D721Med (cell line): ENCODE measurements around the gene ECPAS.

Source experiments
- DNase-seq: peaks from one replicate; pipeline ENCODE4 v3.0.0; 2011; ENCODE audit warnings: low spot score; ENCODE audit not compliant: insufficient read length
- FAIRE-seq: peaks from 2 replicates; lab custom pipeline; 2011; peaks lifted over from hg19 to GRCh38; lab: Jason Lieb, UNC
- CTCF ChIP-seq: IDR thresholded peaks from 2 replicates; pipeline ENCODE4 v1.5.1; 2012; ENCODE audit warnings: mild to moderate bottlenecking, control low read depth; ENCODE audit not compliant: insufficient read depth; ENCODE audit errors: missing control alignments

ECPAS gene

GRCh38 chr9:111483858-111484571 lies at the start of gene ECPAS:
ECPAS (minus strand) TSS chr9:111484383; CDS start chr9:111472918, 11,465 bp downstream.
- FAIRE-seq = no peak
- peak; percentile 40 for DNase-seq
- no peak for TF ChIP-seq CTCF

- FAIRE-seq = no peak
- DNase-seq = no peak
- TF ChIP-seq CTCF = no peak
Observed at GRCh38 chr9:111533099-111533790, 49.1 kb upstream of the ECPAS start.

GRCh38 chr9:111531716-111532115 lies 47.5 kb upstream of the ECPAS start:
- DNase-seq (no peak), FAIRE-seq (no peak)
- TF ChIP-seq CTCF = no peak

DNA sequence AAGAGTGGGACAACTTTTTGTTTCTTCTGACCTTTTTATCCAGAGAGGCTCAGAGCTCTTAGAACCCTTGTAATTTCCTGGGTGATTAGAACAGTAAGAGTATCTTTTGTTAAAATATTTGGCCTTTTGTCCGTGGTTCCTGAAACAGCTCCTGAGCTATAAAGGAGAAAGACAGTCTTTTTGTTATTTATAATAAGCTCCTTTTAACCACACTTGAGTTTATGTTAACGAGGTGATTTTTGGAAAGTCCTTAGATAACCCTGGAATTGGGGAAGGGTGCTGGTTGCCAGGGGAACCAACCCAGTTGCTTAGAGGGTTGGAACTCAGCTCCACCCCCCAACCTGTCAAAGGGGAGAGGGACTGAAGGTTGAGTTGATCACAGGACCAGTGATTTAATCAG lies 45.6 kb upstream of the ECPAS start:
- DNase-seq (no peak), FAIRE-seq (no peak)
- TF ChIP-seq CTCF = no peak

DNA sequence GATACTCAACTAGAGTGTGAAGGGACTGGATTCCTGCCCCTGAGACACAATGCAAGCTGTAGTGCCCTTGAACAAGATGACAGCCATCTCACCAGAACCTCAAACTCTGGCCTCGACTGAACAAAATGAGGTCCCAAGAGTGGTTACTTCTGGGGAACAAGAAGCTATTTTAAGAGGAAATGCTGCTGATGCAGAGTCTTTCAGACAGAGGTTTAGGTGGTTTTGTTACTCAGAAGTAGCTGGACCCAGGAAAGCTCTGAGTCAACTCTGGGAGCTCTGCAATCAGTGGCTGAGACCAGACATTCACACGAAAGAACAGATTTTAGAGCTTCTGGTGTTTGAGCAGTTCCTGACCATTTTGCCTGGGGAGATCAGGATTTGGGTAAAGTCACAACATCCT lies 43.2 kb upstream of the ECPAS start:
- FAIRE-seq = no peak
- no peak for TF ChIP-seq CTCF
- DNase-seq = no peak

- no peak for FAIRE-seq
- no peak for DNase-seq
- TF ChIP-seq CTCF = no peak
Observed at GRCh38 chr9:111525056-111525977, 41.1 kb upstream of the ECPAS start, which contains the start of gene ZNF483. ZNF483 (plus strand) TSS chr9:111525179; CDS start chr9:111527396, 2,217 bp downstream.
